HEK293 (cell line): ENCODE results near the gene EXD3.
A peak's percentile ranks its signal among the peaks of the same experiment; 100 is the strongest.

Experiments used
- CTCF ChIA-PET: fragments of 350-600 bp; formaldehyde crosslinking; extraction: SDS; loops from one replicate; lab custom pipeline; 2021; ENCODE audit warnings: antibody characterized with exemption; lab: Yijun Ruan, JAX
- POLR2A ChIA-PET: fragments of 300-600 bp; formaldehyde crosslinking; extraction: SDS; loops from one replicate; lab custom pipeline; 2020; ENCODE audit warnings: antibody characterized with exemption, inconsistent platforms; lab: Yijun Ruan, JAX
- H3K27ac ChIP-seq: fragments of 200-500 bp; sonication (Bioruptor generic); 2 replicates; pipeline ENCODE4 v1.5.1; 2014; ENCODE audit warnings: low read depth, low read length, control low read depth, inconsistent platforms; ENCODE audit errors: extremely low read depth
- H3K36me3 ChIP-seq, 2 experiments: fragments of 200-500 bp in 1 of 2; sonication (Bioruptor generic) in 1 of 2; 1 replicate in 1 of 2; 2 replicates in 1 of 2; pipeline ENCODE4 v1.5.1; 2014 to 2017; ENCODE audit warnings: inconsistent platforms in 2 of 2, low read length in 2 of 2; ENCODE audit not compliant: control insufficient read depth in 2 of 2, insufficient read depth in 1 of 2
- H3K4me1 ChIP-seq: fragments of 200-500 bp; sonication (Bioruptor generic); 2 replicates; pipeline ENCODE4 v1.5.1; 2014; ENCODE audit warnings: mild to moderate bottlenecking, low read length, inconsistent platforms; ENCODE audit not compliant: control insufficient read depth, insufficient read depth
- H3K4me3 ChIP-seq: 2 replicates; pipeline ENCODE4 v1.5.1; 2011; ENCODE audit warnings: low read depth, mild to moderate bottlenecking, control low read depth, low read length, moderate library complexity
- H3K9me3 ChIP-seq: fragments of 200-500 bp; sonication (Bioruptor generic); 2 replicates; pipeline ENCODE4 v1.5.1; 2014; ENCODE audit warnings: low read depth, low read length, inconsistent platforms; ENCODE audit not compliant: control insufficient read depth, insufficient read depth
- EGR2 ChIP-seq: fragments of 450-650 bp; formaldehyde crosslinking; IDR thresholded peaks from 2 replicates; pipeline ENCODE4 v1.5.1; 2016; ENCODE audit warnings: low read depth, missing biosample characterization, missing genetic modification characterization
- GLIS1 ChIP-seq: fragments of 450-650 bp; formaldehyde crosslinking; IDR thresholded peaks from 2 replicates; pipeline ENCODE4 v1.5.1; 2016; ENCODE audit warnings: missing biosample characterization, missing genetic modification characterization
- GLIS2 ChIP-seq: fragments of 450-650 bp; formaldehyde crosslinking; IDR thresholded peaks from 2 replicates; pipeline ENCODE4 v1.5.1; 2016; ENCODE audit warnings: missing biosample characterization, missing genetic modification characterization
- KLF1 ChIP-seq: fragments of 450-650 bp; formaldehyde crosslinking; IDR thresholded peaks from 2 replicates; pipeline ENCODE4 v1.5.1; 2016; ENCODE audit warnings: missing biosample characterization, missing genetic modification characterization
- KLF8 ChIP-seq: fragments of 450-650 bp; formaldehyde crosslinking; IDR thresholded peaks from 2 replicates; pipeline ENCODE4 v1.5.1; 2016; ENCODE audit warnings: missing biosample characterization, missing genetic modification characterization
- MYNN ChIP-seq: fragments of 450-650 bp; formaldehyde crosslinking; IDR thresholded peaks from 2 replicates; pipeline ENCODE4 v1.5.1; 2016; ENCODE audit warnings: missing biosample characterization, missing genetic modification characterization, borderline replicate concordance
- SCRT1 ChIP-seq: fragments of 450-650 bp; formaldehyde crosslinking; IDR thresholded peaks from 2 replicates; pipeline ENCODE4 v1.5.1; 2016; ENCODE audit warnings: missing biosample characterization, missing genetic modification characterization, borderline replicate concordance
- SP3 ChIP-seq: fragments of 450-650 bp; formaldehyde crosslinking; IDR thresholded peaks from 2 replicates; pipeline ENCODE4 v1.5.1; 2016; ENCODE audit warnings: missing biosample characterization, missing genetic modification characterization
- SP7 ChIP-seq: fragments of 450-650 bp; formaldehyde crosslinking; IDR thresholded peaks from 2 replicates; pipeline ENCODE4 v1.5.1; 2016; ENCODE audit warnings: missing biosample characterization, missing genetic modification characterization
- YY2 ChIP-seq: fragments of 450-650 bp; formaldehyde crosslinking; IDR thresholded peaks from 2 replicates; pipeline ENCODE4 v1.5.1; 2016; ENCODE audit warnings: missing biosample characterization, missing genetic modification characterization
- ZNF114 ChIP-seq: fragments of 450-650 bp; formaldehyde crosslinking; IDR thresholded peaks from 2 replicates; pipeline ENCODE4 v1.5.0; 2017; ENCODE audit warnings: missing biosample characterization, missing genetic modification characterization
- ZNF121 ChIP-seq: fragments of 450-650 bp; formaldehyde crosslinking; IDR thresholded peaks from 2 replicates; pipeline ENCODE4 v1.5.1; 2016; ENCODE audit warnings: missing biosample characterization, missing genetic modification characterization
- ZNF473 ChIP-seq: fragments of 450-650 bp; formaldehyde crosslinking; IDR thresholded peaks from 2 replicates; pipeline ENCODE4 v1.5.1; 2017; ENCODE audit warnings: missing biosample characterization, missing genetic modification characterization
- ZNF513 ChIP-seq: fragments of 450-650 bp; IDR thresholded peaks from 2 replicates; pipeline ENCODE4 v1.5.1; 2018; ENCODE audit warnings: missing biosample characterization, missing genetic modification characterization
- ZNF544 ChIP-seq: fragments of 450-650 bp; formaldehyde crosslinking; IDR thresholded peaks from 2 replicates; pipeline ENCODE4 v1.5.0; 2017; ENCODE audit warnings: missing biosample characterization, missing genetic modification characterization
- ZNF558 ChIP-seq: fragments of 450-650 bp; formaldehyde crosslinking; IDR thresholded peaks from 2 replicates; pipeline ENCODE4 v1.5.1; 2016; ENCODE audit warnings: missing biosample characterization, missing genetic modification characterization
- ZNF660 ChIP-seq: fragments of 450-650 bp; IDR thresholded peaks from 2 replicates; pipeline ENCODE4 v1.5.1; 2018; ENCODE audit warnings: missing biosample characterization, mild to moderate bottlenecking, missing genetic modification characterization
- ZNF777 ChIP-seq: fragments of 450-650 bp; formaldehyde crosslinking; IDR thresholded peaks from 2 replicates; pipeline ENCODE4 v1.5.1; 2017; ENCODE audit warnings: missing biosample characterization, missing genetic modification characterization, borderline replicate concordance
- ZNF791 ChIP-seq: fragments of 450-650 bp; formaldehyde crosslinking; IDR thresholded peaks from 2 replicates; pipeline ENCODE4 v1.5.1; 2016; ENCODE audit warnings: missing biosample characterization, missing genetic modification characterization
- ZNF830 ChIP-seq: fragments of 450-650 bp; IDR thresholded peaks from 2 replicates; pipeline ENCODE4 v1.5.0; 2018; ENCODE audit warnings: missing biosample characterization, missing genetic modification characterization, low read depth, mild to moderate bottlenecking, moderate library complexity
- ZSCAN4 ChIP-seq: fragments of 450-650 bp; formaldehyde crosslinking; IDR thresholded peaks from 2 replicates; pipeline ENCODE4 v1.5.1; 2017; ENCODE audit warnings: missing biosample characterization, missing genetic modification characterization
- ZSCAN5A ChIP-seq: fragments of 450-650 bp; formaldehyde crosslinking; IDR thresholded peaks from 2 replicates; pipeline ENCODE4 v1.5.1; 2016; ENCODE audit warnings: missing biosample characterization, missing genetic modification characterization
- ZXDB ChIP-seq: fragments of 450-650 bp; formaldehyde crosslinking; IDR thresholded peaks from 2 replicates; pipeline ENCODE4 v1.5.1; 2016; ENCODE audit warnings: missing biosample characterization, missing genetic modification characterization
- TF ChIP-seq, protein P1 (sequence below): fragments of 450-650 bp; formaldehyde crosslinking; IDR thresholded peaks from 2 replicates; pipeline ENCODE4 v1.5.1; 2016; ENCODE audit warnings: missing biosample characterization, missing genetic modification characterization
- TF ChIP-seq, protein P2 (sequence below): fragments of 450-650 bp; formaldehyde crosslinking; IDR thresholded peaks from 2 replicates; pipeline ENCODE4 v1.5.1; 2017; ENCODE audit warnings: missing biosample characterization, missing genetic modification characterization
- TF ChIP-seq, protein P3 (sequence below): fragments of 450-650 bp; formaldehyde crosslinking; IDR thresholded peaks from 2 replicates; pipeline ENCODE4 v1.5.1; 2016; ENCODE audit warnings: missing biosample characterization, missing genetic modification characterization

EXD3 gene

DNA sequence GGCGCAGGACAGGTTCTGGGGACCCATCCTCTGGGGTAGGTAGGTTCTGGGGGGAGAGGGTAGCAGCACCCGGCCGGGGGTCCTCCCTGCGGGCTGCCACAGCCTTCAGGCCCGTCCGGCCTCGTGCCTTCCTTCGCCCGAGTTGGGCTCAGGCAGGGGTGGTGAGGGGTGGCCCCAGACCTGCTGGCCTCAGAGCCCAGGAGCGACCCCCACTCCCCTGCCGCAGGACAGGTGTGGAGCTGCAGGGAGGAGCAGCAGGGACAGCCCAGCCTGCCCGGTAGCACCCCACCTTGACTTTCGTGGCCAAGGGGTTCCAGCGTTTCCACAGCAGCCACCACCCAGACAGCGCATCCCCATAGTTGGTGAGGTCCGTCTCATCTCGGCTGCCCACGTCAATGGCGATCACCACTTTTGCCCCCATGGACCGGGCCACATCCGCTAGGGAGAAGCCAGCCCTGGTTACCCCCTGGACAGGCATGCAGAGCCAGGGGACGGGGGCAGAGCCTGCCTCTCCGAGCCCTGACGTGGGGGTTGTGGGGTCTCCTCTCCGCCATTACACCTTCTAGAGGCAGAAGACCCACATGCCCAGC lies 39.5 kb upstream of the EXD3 start:
- H3K4me1 ChIP-seq, result peaks cover 6% of the 10 kb centered on the region
- H3K27ac ChIP-seq, result no peak overlapping the region
- peaks cover 0 to 5% of the 10 kb centered on the region in 2 experiments; a peak in 1 of 3 replicates for H3K36me3 ChIP-seq
- H3K9me3 ChIP-seq, result no peaks in the 10 kb centered on the region
- H3K4me3 ChIP-seq, result no peak overlapping the region
- TF ChIP-seq ZNF114 (tag by site-specific recombination) (no peak), ZNF121 (tag by site-specific recombination) (no peak), GLIS2 (tag by site-specific recombination) (peak; percentile 23; the same call in 1 of the 2 replicates), ZNF791 (tag by site-specific recombination) (no peak), GLIS1 (peak; percentile 32; the same call in 1 of the 2 replicates), ZNF777 (tag by site-specific recombination) (no peak)
- ChIA-PET CTCF (interaction anchor here (1.5 kb wide), 1 partner anchor 176 kb away, joined by 4 read pairs; no protein-coding TSS in a partner anchor), POLR2A (no interaction called here)

GRCh38 chr9:137461663-137462395 lies 38.9 kb upstream of the EXD3 start:
- POLR2A ChIA-PET, result interaction anchor here (0.7 kb wide), 1 partner anchor 767 kb away, joined by 4 read pairs; no protein-coding TSS in a partner anchor
- Histone ChIP-seq H3K4me1 (peaks cover 6% of the 10 kb centered on the region), H3K9me3 (no peaks in the 10 kb centered on the region), H3K27ac (no peak overlapping the region), H3K36me3 (peaks cover 0 to 12% of the 10 kb centered on the region in 2 experiments; a peak in 1 of 3 replicates), H3K4me3 (no peak overlapping the region)
- CTCF ChIA-PET, result interaction anchor here (1.5 kb wide), 1 partner anchor 176 kb away, joined by 4 read pairs; no protein-coding TSS in a partner anchor
- TF ChIP-seq, protein P1, sequence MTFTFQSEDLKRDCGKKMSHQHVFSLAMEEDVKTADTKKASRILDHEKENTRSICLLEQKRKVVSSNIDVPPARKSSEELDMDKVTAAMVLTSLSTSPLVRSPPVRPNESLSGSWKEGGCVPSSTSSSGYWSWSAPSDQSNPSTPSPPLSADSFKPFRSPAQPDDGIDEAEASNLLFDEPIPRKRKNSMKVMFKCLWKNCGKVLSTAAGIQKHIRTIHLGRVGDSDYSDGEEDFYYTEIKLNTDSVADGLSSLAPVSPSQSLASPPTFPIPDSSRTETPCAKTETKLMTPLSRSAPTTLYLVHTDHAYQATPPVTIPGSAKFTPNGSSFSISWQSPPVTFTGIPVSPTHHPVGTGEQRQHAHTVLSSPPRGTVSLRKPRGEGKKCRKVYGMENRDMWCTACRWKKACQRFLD (tag by site-specific recombination), result no peak
- peak; percentile 100 for TF ChIP-seq KLF1 (tag by site-specific recombination)
- TF ChIP-seq EGR2 (tag by site-specific recombination), result no peak
- TF ChIP-seq YY2 (tag by site-specific recombination), result no peak
- no peak for TF ChIP-seq ZNF558 (tag by site-specific recombination)
- TF ChIP-seq ZNF544, result no peak
- TF ChIP-seq ZNF473, result no peak
- TF ChIP-seq ZSCAN4, result no peak
- no peak for TF ChIP-seq SCRT1 (tag by site-specific recombination)
- no peak for TF ChIP-seq ZNF513 (tag by site-specific recombination)
- no peak for TF ChIP-seq ZNF114 (tag by site-specific recombination)
- TF ChIP-seq, protein P2, sequence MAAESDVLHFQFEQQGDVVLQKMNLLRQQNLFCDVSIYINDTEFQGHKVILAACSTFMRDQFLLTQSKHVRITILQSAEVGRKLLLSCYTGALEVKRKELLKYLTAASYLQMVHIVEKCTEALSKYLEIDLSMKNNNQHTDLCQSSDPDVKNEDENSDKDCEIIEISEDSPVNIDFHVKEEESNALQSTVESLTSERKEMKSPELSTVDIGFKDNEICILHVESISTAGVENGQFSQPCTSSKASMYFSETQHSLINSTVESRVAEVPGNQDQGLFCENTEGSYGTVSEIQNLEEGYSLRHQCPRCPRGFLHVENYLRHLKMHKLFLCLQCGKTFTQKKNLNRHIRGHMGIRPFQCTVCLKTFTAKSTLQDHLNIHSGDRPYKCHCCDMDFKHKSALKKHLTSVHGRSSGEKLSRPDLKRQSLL (tag by site-specific recombination), result no peak
- TF ChIP-seq ZNF830 (tag by site-specific recombination), result no peak
- TF ChIP-seq, protein P3, sequence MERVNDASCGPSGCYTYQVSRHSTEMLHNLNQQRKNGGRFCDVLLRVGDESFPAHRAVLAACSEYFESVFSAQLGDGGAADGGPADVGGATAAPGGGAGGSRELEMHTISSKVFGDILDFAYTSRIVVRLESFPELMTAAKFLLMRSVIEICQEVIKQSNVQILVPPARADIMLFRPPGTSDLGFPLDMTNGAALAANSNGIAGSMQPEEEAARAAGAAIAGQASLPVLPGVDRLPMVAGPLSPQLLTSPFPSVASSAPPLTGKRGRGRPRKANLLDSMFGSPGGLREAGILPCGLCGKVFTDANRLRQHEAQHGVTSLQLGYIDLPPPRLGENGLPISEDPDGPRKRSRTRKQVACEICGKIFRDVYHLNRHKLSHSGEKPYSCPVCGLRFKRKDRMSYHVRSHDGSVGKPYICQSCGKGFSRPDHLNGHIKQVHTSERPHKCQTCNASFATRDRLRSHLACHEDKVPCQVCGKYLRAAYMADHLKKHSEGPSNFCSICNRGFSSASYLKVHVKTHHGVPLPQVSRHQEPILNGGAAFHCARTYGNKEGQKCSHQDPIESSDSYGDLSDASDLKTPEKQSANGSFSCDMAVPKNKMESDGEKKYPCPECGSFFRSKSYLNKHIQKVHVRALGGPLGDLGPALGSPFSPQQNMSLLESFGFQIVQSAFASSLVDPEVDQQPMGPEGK (tag by site-specific recombination), result no peak
- TF ChIP-seq MYNN (tag by site-specific recombination), result no peak
- TF ChIP-seq ZSCAN5A, result no peak
- no peak for TF ChIP-seq ZNF660 (tag by site-specific recombination)
- TF ChIP-seq SP7 (tag by site-specific recombination), result no peak
- TF ChIP-seq ZXDB (tag by site-specific recombination), result no peak
- TF ChIP-seq SP3, result 0 out of 2 replicates have a peak, but pooled peaks have one; percentile 17
- TF ChIP-seq KLF8, result peak; percentile 96
